GM12864 (cell line): ENCODE data around the gene CTAGE1.

ENCODE experiments used
- DNase-seq: peaks from one replicate; pipeline ENCODE4 v3.0.0-alpha.2; 2011; ENCODE audit warnings: low read depth
- H3K4me3 ChIP-seq: 2 replicates; pipeline ENCODE4 v1.5.1; 2011; ENCODE audit warnings: mild to moderate bottlenecking, low read depth, low read length, control low read depth
- TF ChIP-seq, protein P1 (sequence below): IDR thresholded peaks from 2 replicates; pipeline ENCODE4 v1.5.1; 2011; ENCODE audit warnings: low read depth, mild to moderate bottlenecking, moderate library complexity, low read length, control low read depth, inconsistent platforms; ENCODE audit errors: missing control alignments

CTAGE1 gene

DNA sequence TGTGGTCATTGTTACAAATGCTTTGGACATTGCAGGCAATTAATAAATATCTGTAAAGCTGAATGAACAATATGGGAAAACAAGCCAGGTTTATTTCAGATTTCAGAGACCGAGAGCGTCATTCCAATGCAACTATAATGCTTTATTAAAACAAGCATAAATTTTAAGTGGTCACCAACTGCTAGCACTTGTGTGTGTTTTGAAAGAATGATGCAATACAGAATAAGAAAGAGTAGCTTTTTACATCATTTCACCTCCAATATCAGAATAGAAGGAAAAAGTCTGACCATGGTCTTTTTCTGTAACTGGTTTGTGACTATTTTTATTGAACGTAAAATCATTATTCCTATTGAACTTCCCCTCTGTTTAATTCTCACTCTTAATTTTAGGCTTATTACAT is 7.6 kb downstream of the CTAGE1 start:
- no peak overlapping the region for H3K4me3 ChIP-seq
- TF ChIP-seq, protein P1, sequence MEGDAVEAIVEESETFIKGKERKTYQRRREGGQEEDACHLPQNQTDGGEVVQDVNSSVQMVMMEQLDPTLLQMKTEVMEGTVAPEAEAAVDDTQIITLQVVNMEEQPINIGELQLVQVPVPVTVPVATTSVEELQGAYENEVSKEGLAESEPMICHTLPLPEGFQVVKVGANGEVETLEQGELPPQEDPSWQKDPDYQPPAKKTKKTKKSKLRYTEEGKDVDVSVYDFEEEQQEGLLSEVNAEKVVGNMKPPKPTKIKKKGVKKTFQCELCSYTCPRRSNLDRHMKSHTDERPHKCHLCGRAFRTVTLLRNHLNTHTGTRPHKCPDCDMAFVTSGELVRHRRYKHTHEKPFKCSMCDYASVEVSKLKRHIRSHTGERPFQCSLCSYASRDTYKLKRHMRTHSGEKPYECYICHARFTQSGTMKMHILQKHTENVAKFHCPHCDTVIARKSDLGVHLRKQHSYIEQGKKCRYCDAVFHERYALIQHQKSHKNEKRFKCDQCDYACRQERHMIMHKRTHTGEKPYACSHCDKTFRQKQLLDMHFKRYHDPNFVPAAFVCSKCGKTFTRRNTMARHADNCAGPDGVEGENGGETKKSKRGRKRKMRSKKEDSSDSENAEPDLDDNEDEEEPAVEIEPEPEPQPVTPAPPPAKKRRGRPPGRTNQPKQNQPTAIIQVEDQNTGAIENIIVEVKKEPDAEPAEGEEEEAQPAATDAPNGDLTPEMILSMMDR = no peak

DNA sequence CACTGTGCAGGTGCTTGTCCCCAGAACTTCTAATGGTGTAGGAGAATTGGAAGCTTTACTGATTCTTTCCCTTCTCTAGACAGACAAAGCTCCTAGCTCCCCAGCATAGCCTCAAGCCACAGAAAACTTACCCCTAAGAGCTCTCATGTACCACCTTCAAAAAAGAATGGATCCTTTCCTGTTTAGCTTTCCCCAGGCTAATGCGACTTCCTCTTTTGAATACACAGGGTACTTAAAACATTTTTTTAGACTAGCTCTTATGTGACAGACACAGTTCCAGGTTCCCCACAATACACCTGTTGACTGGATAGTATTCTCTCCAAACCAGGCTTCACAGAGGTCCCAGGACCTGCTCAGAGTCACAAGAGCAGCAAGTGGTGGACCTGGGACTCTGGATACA is 8.3 kb downstream of the CTAGE1 start:
- H3K4me3 ChIP-seq = no peak overlapping the region
- TF ChIP-seq, protein P1 = no peak
- DNase-seq = no peak

More for the DNA sequence above, 7.6 kb downstream of the CTAGE1 start:
- no peak for DNase-seq

DNA sequence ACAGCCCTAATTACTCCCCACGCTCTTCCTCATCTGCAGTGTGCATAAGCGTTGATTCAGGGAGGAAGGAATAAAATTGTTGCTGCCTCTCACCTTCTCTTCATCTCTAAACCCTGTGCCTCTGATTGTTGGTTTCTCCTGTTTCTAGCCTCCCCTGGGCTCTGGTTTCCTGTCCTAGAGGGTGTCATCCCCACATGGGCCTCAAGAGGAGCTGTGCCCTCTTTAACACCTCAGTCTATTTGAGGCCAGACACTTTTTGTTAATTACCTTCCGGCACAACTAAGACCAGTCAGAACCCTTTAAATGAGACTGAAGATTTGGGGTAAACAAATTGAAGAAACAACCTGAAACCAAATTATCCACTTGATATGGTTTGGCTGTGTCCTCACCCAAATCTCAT is 9.7 kb downstream of the CTAGE1 start:
- no peak overlapping the region for H3K4me3 ChIP-seq
- DNase-seq = no peak

DNA sequence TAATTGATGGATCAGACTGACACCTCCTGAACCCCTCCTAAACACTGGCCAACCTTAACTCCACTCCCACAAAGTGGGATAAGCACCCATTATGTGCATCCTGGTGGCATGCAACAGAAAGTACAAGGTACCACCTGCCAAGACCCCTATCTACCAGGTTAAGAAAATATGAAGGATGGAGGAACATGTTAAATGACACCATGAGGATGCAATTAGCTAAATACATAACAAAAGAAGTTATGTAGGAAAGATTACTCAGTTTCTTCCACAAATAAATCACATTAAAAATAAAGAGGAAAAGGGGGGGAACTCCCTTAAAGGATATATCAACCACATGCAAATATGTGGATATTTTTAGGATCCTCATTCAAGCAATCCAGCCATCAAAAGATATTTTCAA is 12.6 kb downstream of the CTAGE1 start:
- H3K4me3 ChIP-seq = no peak overlapping the region
- DNase-seq = no peak
- TF ChIP-seq, protein P1 = no peak

More for the DNA sequence above, 9.7 kb downstream of the CTAGE1 start:
- TF ChIP-seq, protein P1 = peak; percentile 18

DNA sequence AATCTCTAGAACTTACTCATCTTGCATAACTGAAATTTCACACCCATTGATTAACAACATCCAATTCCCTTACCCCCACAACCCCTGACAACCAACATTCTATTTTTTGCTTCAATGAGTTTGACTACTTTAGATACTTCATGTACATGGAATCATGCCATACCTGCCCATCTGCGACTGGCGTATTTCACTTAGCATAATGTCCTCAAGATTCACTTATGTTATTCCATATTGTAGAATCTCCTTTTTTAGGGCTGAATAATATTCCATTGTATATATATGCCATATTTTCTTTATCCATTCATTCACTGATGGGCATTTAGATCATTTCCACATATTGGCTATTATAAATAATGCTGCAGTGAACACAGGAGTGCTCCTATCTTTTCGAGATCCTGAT is 13.8 kb downstream of the CTAGE1 start:
- no peak for DNase-seq
- H3K4me3 ChIP-seq = no peak overlapping the region
- TF ChIP-seq, protein P1 = no peak

DNA sequence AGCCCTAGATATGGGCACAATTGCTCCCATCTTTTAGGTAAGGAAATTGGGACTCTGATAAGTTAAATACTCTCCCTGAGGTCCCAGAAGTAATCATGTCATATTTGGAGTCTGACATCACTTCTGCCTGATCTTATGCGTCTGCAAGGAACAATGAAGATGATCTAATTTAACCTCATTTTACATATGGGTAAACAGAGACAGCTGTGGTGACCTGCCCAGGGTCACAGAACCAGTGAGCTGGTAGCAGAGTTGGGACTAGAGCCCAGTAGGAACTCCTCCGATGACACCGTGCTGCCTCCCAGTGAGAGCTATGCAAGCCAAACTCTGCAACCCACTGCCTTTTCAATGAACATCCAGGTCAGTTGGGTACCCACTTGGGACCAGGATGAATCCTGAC is 17.8 kb downstream of the CTAGE1 start:
- no peak for DNase-seq
- TF ChIP-seq, protein P1 = no peak
- no peak overlapping the region for H3K4me3 ChIP-seq

DNA sequence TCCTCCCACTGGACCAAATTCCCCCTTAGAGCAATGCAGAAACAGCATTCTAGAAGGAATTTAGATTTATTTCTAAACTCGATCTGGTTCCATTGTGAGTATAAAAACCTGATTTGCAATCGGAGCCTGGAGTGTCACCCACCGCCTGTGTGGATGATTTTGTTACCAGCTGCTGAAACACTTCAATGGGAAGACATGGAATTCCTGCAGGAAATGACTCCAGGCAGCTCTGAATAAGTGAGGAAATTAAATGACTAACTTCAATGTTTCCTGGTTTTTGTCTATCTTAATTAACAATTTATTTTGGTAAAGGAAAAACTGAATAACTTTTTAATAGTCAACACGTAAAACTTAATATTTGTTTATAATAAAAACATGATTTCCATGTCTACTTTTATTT is 19.3 kb downstream of the CTAGE1 start:
- H3K4me3 ChIP-seq = no peak overlapping the region
- TF ChIP-seq, protein P1 = no peak
- no peak for DNase-seq
